K562 (cell line): ENCODE results near the gene VASH2.

Experiments used
- ATF4 ChIP-seq: fragments of 450-650 bp; formaldehyde crosslinking; IDR thresholded peaks from 2 replicates; pipeline ENCODE4 v1.4.0; 2022; ENCODE audit warnings: mild to moderate bottlenecking, moderate library complexity
- CTCF ChIP-seq, 3 experiments: IDR thresholded peaks in 2 of 3; conservative IDR thresholded peaks in 1 of 3; 2 replicates each; pipeline ENCODE4 v1.5.1; 2011 to 2012; ENCODE audit warnings: low read length in 3 of 3, mild to moderate bottlenecking in 3 of 3, control low read depth in 2 of 3, improper control_type of control experiment in 1 of 3, inconsistent platforms in 1 of 3, low read depth in 1 of 3, mixed read lengths in 1 of 3, moderate library complexity in 1 of 3; ENCODE audit not compliant: insufficient read depth in 2 of 3
- EP300 ChIP-seq: IDR thresholded peaks from 2 replicates; pipeline ENCODE4 v1.6.1; 2012; ENCODE audit warnings: low read length, improper control_type of control experiment
- FOSL1 ChIP-seq: fragments of 200-800 bp; sonication (Bioruptor generic); conservative IDR thresholded peaks from 2 replicates; pipeline ENCODE4 v1.6.1; 2016; ENCODE audit warnings: missing genetic modification characterization, missing compliant biosample characterization
- HDAC2 ChIP-seq: fragments of 450-650 bp; IDR thresholded peaks from 2 replicates; pipeline ENCODE4 v1.6.1; 2016; ENCODE audit warnings: mild to moderate bottlenecking
- JUN ChIP-seq, 2 experiments: sonication (generic) in 1 of 2; formaldehyde crosslinking in 1 of 2; IDR thresholded peaks; 2 replicates each; pipeline versions ENCODE4 v1.6.1 to v1.8.0; 2012 to 2022; ENCODE audit warnings: borderline replicate concordance in 2 of 2, mild to moderate bottlenecking in 2 of 2, improper control_type of control experiment in 1 of 2, low read depth in 1 of 2, low read length in 1 of 2, missing genetic modification reagents in 1 of 2
- MAFK ChIP-seq: IDR thresholded peaks from 2 replicates; pipeline ENCODE4 v1.6.1; 2011; ENCODE audit warnings: low read length, improper control_type of control experiment
- MAX ChIP-seq: sonication (generic); formaldehyde crosslinking; IDR thresholded peaks from 2 replicates; pipeline ENCODE4 v1.9.0; 2022; ENCODE audit warnings: mild to moderate bottlenecking, missing genetic modification reagents
- ZBTB40 ChIP-seq, 2 experiments: fragments of 450-650 bp in 1 of 2; sonication (generic) in 1 of 2; formaldehyde crosslinking in 1 of 2; IDR thresholded peaks; 2 replicates each; pipeline versions ENCODE4 v1.7.1 to v1.9.0; 2016 to 2022; ENCODE audit warnings: inconsistent platforms in 1 of 2, mild to moderate bottlenecking in 1 of 2, missing genetic modification reagents in 1 of 2
- ZNF609 ChIP-seq: sonication (generic); formaldehyde crosslinking; IDR thresholded peaks from 2 replicates; pipeline ENCODE4 v1.8.1; 2023; ENCODE audit warnings: missing genetic modification reagents, mild to moderate bottlenecking, borderline replicate concordance

GRCh38 chr1:212933815-212934471, 16.4 kb upstream of the VASH2 start:
- TF ChIP-seq MAFK = no peak
- no peak for TF ChIP-seq CTCF (IDR thresholded peaks at IDR 0.05 in 2 of 3, conservative IDR thresholded peaks at IDR 0.05 in 1 of 3; ENCODE audit: insufficient read depth in 2 of 3, low read depth in 1 of 3, low read length in 3 of 3)
- TF ChIP-seq ZNF609 (CRISPR knock-in tag) = no peak
- TF ChIP-seq ZBTB40 (IDR thresholded peaks at IDR 0.05) = no peak
- no peak for TF ChIP-seq ZBTB40 (CRISPR knock-in tag; IDR thresholded peaks at IDR 0.05)
- no peak for TF ChIP-seq FOSL1 (tag)
- no peak for TF ChIP-seq HDAC2
- TF ChIP-seq MAX (CRISPR knock-in tag) = no peak
- no peak for TF ChIP-seq ATF4 (CRISPR knock-in tag)
- no peak for TF ChIP-seq JUN (IDR thresholded peaks at IDR 0.05; ENCODE audit: borderline replicate concordance, low read depth, low read length)
- TF ChIP-seq JUN (CRISPR knock-in tag; IDR thresholded peaks at IDR 0.05; ENCODE audit: borderline replicate concordance) = no peak
- no peak for TF ChIP-seq EP300
